Fibroblast of skin of back (primary cell): Measurements from ENCODE around the gene SLC35G4. TPM values are rescaled to one million over a fixed set of nuclear protein-coding genes. Genes with fewer than 3 reads are reported as not detected.
"Not testable (repeated sequence)": the region's sequence is repeated elsewhere in the genome, so short reads cannot be mapped to it uniquely, and the experiment has no call there.

Source experiments
- DNase-seq: peaks from one replicate; pipeline ENCODE4 v3.0.0-alpha.2; 2013
- polyA plus RNA-seq, 2 experiments: library from polyadenylated mRNA; unstranded; fragments of 120-200 nt; gene quantifications; one replicate each; pipeline ENCODE4 v1.2.1, GENCODE V29; 2013; ENCODE audit not compliant: insufficient read length in 2 of 2

SLC35G4 gene
- not detected for polyA plus RNA-seq (2013, experiment 1 of 2; ENCODE audit: insufficient read length)
- not detected for polyA plus RNA-seq (2013, experiment 2 of 2; ENCODE audit: insufficient read length)

GRCh38 chr18:11609488-11609887 is at the start of gene SLC35G4:
Gene SLC35G4 (plus strand): TSS chr18:11609596. CDS start chr18:11609596, 0 bp downstream.
- not testable (repeated sequence) for DNase-seq

DNA sequence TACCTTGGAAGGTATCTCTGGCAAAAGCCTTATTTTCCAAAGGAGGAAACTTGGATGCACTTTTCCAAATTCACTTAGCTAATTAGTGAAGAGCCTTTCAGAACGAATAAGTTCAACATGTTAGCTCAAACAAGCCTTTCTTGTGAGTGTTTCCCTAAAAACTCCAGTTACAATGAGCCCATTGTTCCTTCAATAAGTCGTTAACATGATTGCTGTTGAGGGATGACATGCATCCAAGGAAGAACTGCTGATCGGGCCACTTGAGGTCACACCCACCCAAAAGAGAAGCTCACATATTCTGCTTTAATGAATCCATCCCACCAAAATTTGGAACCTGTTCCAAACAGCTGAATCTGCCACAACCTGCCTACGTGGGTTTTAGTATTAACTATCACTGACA is 48.1 kb upstream of the SLC35G4 start:
- DNase-seq: no peak

GRCh38 chr18:11565716-11566115 is 43.7 kb upstream of the SLC35G4 start:
- no peak for DNase-seq

GRCh38 chr18:11566236-11566965 is 43.0 kb upstream of the SLC35G4 start:
- no peak for DNase-seq

DNA sequence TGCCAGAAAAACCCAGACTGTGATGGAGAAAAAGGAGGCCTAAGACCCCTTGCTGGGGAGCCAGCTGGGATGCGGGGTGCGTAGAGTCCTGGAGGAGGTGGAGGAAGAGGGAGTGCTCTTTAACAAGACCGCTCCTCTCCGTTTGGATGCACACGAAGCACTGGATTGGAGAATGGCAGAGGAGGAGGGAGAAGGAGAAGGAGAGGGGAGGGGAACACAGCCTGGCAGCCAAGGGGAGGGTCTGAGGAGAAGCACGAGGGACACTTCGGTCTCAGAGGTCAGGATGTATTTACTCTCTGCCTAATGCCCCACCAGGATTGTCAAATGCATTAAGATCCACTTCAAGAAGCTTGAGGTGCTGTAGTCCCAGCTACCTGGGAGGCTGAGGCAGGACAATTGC is 42.0 kb upstream of the SLC35G4 start:
- DNase-seq: no peak

GRCh38 chr18:11570073-11570588 is 39.3 kb upstream of the SLC35G4 start:
- no peak for DNase-seq

GRCh38 chr18:11570769-11571412 is 38.5 kb upstream of the SLC35G4 start:
- peak; percentile 45 for DNase-seq

- no peak for DNase-seq
Measured at GRCh38 chr18:11572201-11572600, 37.2 kb upstream of the SLC35G4 start.

DNA sequence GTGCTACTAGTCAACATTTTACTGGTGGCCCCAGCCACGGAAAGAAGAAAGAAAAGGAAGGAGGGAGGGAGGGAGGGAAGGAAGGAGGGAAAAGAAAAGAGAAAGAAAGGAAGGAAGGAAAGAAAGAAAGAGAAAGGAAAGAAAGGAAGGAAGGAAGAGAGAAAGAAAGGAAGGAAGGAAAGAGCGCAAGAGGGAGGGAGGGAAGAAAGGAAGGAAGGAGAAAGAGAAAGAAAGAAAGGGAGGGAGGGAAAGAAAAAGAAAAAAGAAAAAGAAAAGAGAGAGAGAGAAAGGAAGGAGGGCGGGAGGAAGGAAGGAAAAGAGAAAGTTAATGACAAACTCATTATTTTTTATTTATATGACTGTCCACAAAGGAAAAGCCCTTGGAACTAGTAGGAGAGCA is 34.9 kb upstream of the SLC35G4 start:
- no peak for DNase-seq

DNA sequence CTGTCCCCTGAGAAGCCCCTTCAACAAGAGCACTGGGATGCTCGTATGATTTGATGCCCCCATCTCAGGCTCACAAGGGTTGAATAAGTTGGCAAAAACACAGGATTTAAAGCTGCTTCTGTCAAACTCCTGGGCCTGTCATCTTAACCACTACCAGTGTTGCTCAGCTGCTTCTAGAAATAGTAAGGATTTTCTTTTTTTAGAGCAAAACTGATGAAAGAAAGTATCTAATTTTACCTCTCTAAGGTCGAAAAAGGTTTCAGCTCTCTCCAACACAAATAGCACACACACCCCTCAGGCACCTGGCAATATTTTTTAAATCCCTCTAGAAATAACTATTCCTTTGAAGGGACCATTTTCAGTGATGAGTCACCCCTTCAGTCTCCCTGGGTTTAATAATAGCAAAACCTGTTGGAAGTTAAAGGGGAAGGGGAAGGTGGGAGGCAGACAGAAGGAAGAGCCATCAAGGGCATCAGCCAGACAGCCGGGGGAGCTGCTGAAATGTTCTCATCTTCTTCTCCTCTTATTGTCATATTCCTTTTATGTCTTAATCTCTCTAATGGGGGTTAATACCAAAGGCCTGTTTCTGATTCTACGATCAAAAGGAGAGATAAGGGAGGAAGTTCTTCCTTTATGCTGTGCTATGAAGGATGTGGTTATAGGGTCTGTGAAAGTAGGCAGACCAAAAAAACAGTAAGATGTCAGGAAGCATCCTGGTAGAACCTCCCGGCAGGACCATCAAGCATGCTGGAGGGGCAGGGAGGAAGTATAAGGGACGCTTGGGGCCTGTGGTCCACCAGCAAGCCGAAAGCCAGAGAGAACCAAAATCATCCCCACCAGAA is 31.9 kb upstream of the SLC35G4 start:
- no peak for DNase-seq

DNA sequence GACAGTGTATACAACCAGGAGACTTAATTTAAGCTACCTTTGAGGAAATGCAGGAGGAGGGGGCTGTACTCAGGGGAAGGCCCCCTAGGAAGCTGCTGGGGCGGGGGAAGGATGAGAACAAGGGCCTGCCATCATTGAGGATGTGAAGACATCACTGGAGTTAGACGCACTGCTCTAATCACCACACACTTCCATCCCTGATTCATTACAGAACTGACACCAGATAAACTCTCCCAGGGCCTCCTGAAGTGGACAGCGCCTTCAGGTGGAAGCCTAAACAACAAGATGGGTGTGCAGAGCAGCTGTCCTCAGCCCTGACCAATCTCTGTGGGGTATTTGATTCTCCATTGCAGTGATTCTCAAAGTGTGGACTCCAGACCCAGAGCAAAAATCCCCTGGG is 30.6 kb upstream of the SLC35G4 start:
- no peak for DNase-seq

- DNase-seq: no peak
Measured at GRCh38 chr18:11579916-11580315, 29.5 kb upstream of the SLC35G4 start.

DNA sequence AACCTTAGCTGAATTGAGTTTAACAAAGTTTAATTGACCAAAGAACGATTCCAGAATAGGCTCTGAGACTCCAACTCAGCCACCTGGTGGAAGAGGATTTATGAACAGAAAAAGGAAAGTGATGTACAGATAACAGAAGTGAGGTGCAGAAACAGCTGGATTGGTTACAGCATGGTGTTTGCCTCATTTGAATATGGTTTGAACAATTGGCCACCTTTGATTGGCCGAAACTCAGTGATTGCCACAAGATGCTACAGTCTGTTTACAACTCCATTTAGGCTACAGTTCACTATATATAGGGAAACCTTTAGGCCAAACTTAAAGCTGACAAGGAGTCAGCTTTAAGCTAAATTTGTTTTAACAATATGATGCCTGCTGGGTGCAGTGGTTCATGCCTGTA is 28.1 kb upstream of the SLC35G4 start:
- DNase-seq: no peak

DNA sequence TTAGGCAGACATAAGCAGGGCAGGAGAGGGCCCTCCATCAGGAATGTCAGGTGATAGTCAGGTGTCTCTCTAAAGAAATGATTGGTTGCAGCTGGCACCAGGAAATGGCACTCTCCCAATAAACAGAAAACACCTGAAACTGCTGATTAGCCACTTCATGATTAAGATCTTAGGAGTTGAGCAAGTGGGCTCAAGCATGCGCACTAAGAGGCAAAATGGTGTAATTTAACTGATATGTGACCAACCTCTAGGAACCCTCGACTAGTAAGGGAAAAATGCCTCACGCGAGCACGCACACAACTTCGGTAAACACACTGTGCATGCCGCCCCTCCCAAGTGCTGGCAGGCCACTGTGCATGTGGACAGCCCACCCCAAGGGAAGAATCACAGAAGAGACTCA is 23.8 kb upstream of the SLC35G4 start:
- no peak for DNase-seq

GRCh38 chr18:11586896-11587295 is 22.5 kb upstream of the SLC35G4 start:
- DNase-seq: no peak

GRCh38 chr18:11587432-11587831 is 22.0 kb upstream of the SLC35G4 start:
- DNase-seq: no peak

DNA sequence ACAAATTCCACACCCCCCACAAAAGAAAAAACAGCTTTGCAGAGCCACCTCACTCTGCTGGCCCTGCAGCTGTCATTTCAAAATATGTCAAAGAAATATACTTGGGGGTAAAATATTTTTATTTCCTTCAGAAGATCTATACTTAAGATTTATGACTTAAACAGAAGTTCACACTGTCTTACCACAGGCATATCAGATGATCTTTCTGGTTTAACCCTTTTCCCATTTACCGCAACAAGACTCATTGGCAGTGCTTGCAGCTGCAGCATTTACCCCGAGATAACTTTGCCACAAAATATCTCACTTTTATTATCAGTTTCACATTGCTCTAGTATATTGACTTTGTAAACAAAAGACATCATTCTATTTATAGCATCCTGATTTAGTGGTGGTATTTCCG is 21.6 kb upstream of the SLC35G4 start:
- no peak for DNase-seq

DNA sequence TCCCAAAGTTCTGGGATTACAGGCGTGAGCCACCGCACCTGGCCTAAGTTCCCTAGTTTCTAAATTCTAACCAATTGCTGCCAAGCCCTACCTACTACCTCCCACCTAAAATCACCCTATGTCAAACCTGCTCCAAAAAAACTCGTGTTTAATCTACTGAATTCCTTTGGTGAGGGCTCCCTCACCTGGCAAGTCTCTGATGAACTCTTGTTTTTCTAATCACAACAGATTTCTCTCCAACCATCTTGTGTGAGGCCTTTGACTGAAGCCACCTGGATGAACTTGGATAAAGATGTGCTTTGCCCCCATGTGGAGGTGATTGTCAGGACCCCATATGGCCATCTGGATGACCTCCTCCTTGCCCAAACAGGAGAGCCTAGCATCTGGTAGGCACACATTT is 17.4 kb upstream of the SLC35G4 start:
- no peak for DNase-seq

GRCh38 chr18:11600321-11600720 is 9.1 kb upstream of the SLC35G4 start:
- no peak for DNase-seq

DNA sequence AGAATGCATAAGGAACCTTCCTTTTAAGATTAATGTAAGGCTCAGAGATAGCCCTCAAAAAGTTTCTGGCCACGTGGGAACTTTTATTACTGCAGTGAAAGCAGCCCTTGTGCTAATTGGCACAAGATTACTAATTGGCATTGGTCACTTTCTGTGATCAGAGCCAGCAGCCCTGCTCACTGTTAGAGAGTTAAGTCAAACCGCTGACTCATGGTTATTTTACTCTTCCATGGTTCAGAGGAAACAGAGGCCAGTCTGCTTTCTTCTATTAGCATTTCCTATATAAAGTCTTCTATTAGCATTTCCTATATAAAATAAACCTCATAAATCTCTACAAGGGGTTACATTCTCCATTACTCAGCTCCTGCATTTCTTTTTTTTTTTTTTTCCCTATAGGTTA is 1.5 kb upstream of the SLC35G4 start:
- DNase-seq: no peak

- not testable (repeated sequence) for DNase-seq
Measured at GRCh38 chr18:11608618-11609017, 778 bp upstream of the SLC35G4 start.

DNA sequence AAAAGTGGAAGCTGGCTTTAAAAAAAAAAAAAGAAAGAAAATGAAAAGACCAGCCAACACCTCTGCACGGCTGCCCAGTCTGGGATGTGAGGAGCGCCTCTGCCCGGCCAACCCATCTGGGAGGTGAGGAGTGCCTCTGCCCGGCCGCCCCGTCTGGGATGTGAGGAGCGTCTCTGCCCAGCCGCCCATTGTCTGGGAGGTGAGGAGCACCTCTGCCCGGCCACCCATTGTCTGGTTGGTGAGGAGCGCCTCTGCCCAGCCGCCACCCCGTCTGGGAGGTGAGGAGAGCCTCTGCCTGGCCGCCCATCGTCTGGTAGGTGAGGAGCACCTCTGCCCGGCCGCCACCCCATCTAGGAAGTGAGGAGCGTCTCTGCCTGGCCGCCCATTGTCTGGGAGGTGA is 3.7 kb downstream of the SLC35G4 start:
- DNase-seq: not testable (repeated sequence)

DNA sequence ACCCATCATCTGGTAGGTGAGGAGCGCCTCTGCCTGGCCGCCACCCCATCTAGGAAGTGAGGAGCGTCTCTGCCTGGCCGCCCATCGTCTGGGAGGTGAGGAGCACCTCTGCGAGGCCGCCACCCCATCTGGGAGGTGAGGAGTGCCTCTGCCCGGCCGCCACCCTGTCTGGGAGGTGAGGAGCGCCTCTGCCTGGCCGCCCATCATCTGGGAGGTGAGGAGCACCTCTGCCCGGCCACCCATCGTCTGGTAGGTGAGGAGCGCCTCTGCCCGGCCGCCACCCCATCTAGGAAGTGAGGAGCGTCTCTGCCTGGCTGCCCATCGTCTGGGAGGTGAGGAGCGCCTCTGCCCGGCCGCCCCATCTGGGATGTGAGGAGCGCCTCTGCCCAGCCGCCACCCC is 4.2 kb downstream of the SLC35G4 start:
- DNase-seq: not testable (repeated sequence)
